Measurements from ENCODE around the gene FRMD4B. TPM values are rescaled to one million over a fixed set of nuclear protein-coding genes. Genes with fewer than 3 reads are reported as not detected.

Gene FRMD4B
- total RNA-seq, 1 donor from 2014 or later, result 17.3 TPM

- no peak overlapping the region for H2AFZ ChIP-seq (replicated peaks)
- no peaks in the 10 kb centered on the region for H3K27me3 ChIP-seq
- H3K4me3 ChIP-seq, result no peak overlapping the region
- Mint-ChIP-seq H3K4me1 (no peaks in the 10 kb centered on the region), H3K27me3 (ENCODE audit: insufficient read depth, low read depth) (peaks cover 6% of the 10 kb centered on the region), H3K9me3 (no peaks in the 10 kb centered on the region), H3K27ac (no peak overlapping the region), H3K36me3 (no peaks in the 10 kb centered on the region), H3K4me3 (no peak overlapping the region)
- H3K4me1 ChIP-seq, result no peaks in the 10 kb centered on the region
- TF ChIP-seq EZH2phosphoT487 (IDR thresholded peaks at IDR 0.05), result no peak
- no peak for TF ChIP-seq EZH2 (IDR thresholded peaks at IDR 0.05)
- no peak for TF ChIP-seq CTCF (IDR thresholded peaks at IDR 0.05)
- no peaks in the 10 kb centered on the region for H3K36me3 ChIP-seq
- no peaks in the 10 kb centered on the region for H4K20me1 ChIP-seq (ENCODE audit: low read depth)
- H3K9me3 ChIP-seq (ENCODE audit: low read depth), result no peaks in the 10 kb centered on the region
- DNase-seq (ENCODE audit: low spot score), result no peak
- no peaks in the 10 kb centered on the region for H3F3A ChIP-seq (ENCODE audit: low read depth)
- H3K4me2 ChIP-seq, result no peak overlapping the region
- H3K79me2 ChIP-seq (ENCODE audit: low read depth), result no peaks in the 10 kb centered on the region
- no peak overlapping the region for H3K27ac ChIP-seq
- no peak overlapping the region for H3K9ac ChIP-seq
Measured at GRCh38 chr3:69411346-69411745, 25.5 kb upstream of the FRMD4B start.

GRCh38 chr3:69410301-69410700 lies 24.4 kb upstream of the FRMD4B start:
- Histone ChIP-seq H3K9me3 (ENCODE audit: low read depth) (no peaks in the 10 kb centered on the region), H3F3A (ENCODE audit: low read depth) (no peaks in the 10 kb centered on the region), H3K36me3 (no peaks in the 10 kb centered on the region), H3K27me3 (no peaks in the 10 kb centered on the region), H3K79me2 (ENCODE audit: low read depth) (no peaks in the 10 kb centered on the region), H4K20me1 (ENCODE audit: low read depth) (no peaks in the 10 kb centered on the region), H3K4me2 (no peak overlapping the region), H3K4me3 (no peak overlapping the region), H3K4me1 (no peaks in the 10 kb centered on the region), H3K9ac (no peak overlapping the region), H3K27ac (no peak overlapping the region), H2AFZ (replicated peaks) (no peak overlapping the region)
- Mint-ChIP-seq H3K9me3 (no peaks in the 10 kb centered on the region), H3K4me3 (no peak overlapping the region), H3K4me1 (no peaks in the 10 kb centered on the region), H3K27me3 (ENCODE audit: insufficient read depth, low read depth) (peaks cover 6% of the 10 kb centered on the region), H3K36me3 (no peaks in the 10 kb centered on the region), H3K27ac (no peak overlapping the region)
- peak; percentile 61 for DNase-seq (ENCODE audit: low spot score)
- TF ChIP-seq EZH2phosphoT487 (IDR thresholded peaks at IDR 0.05), result no peak
- TF ChIP-seq CTCF (IDR thresholded peaks at IDR 0.05), result peak; percentile 80

- H3K4me1 Mint-ChIP-seq, result no peaks in the 10 kb centered on the region
Measured at GRCh38 chr3:69409831-69410230, 23.9 kb upstream of the FRMD4B start.

More at GRCh38 chr3:69409831-69410230, 23.9 kb upstream of the FRMD4B start:
- H2AFZ ChIP-seq (replicated peaks), result no peak overlapping the region
- H3K4me3 ChIP-seq, result no peak overlapping the region
- H3K79me2 ChIP-seq (ENCODE audit: low read depth), result no peaks in the 10 kb centered on the region
- H3K9me3 ChIP-seq (ENCODE audit: low read depth), result no peaks in the 10 kb centered on the region
- H3K27ac ChIP-seq, result no peak overlapping the region
- H4K20me1 ChIP-seq (ENCODE audit: low read depth), result no peaks in the 10 kb centered on the region
- H3K9me3 Mint-ChIP-seq, result no peaks in the 10 kb centered on the region
- DNase-seq (ENCODE audit: low spot score), result no peak
- no peak overlapping the region for H3K4me3 Mint-ChIP-seq
- H3K27me3 Mint-ChIP-seq (ENCODE audit: insufficient read depth, low read depth), result peaks cover 6% of the 10 kb centered on the region
- H3K9ac ChIP-seq, result no peak overlapping the region
- H3K4me1 ChIP-seq, result no peaks in the 10 kb centered on the region
- H3K36me3 Mint-ChIP-seq, result no peaks in the 10 kb centered on the region
- no peaks in the 10 kb centered on the region for H3F3A ChIP-seq (ENCODE audit: low read depth)
- TF ChIP-seq EZH2 (IDR thresholded peaks at IDR 0.05) (no peak), EZH2phosphoT487 (IDR thresholded peaks at IDR 0.05) (no peak), CTCF (IDR thresholded peaks at IDR 0.05) (no peak)
- no peak overlapping the region for H3K27ac Mint-ChIP-seq
- H3K27me3 ChIP-seq, result no peaks in the 10 kb centered on the region
- no peak overlapping the region for H3K4me2 ChIP-seq
- H3K36me3 ChIP-seq, result no peaks in the 10 kb centered on the region

Measured in neural progenitor cell (in vitro differentiated cells).